OCI-M1 (cell line): ENCODE measurements around the gene ITPRID2.
A peak's percentile ranks its signal among the peaks of the same experiment; 100 is the strongest.

Experiments used
- DNase-seq: peaks from one replicate; lab custom pipeline; 2025; lab: John Stamatoyannopoulos, UW

The ITPRID2 gene

DNA sequence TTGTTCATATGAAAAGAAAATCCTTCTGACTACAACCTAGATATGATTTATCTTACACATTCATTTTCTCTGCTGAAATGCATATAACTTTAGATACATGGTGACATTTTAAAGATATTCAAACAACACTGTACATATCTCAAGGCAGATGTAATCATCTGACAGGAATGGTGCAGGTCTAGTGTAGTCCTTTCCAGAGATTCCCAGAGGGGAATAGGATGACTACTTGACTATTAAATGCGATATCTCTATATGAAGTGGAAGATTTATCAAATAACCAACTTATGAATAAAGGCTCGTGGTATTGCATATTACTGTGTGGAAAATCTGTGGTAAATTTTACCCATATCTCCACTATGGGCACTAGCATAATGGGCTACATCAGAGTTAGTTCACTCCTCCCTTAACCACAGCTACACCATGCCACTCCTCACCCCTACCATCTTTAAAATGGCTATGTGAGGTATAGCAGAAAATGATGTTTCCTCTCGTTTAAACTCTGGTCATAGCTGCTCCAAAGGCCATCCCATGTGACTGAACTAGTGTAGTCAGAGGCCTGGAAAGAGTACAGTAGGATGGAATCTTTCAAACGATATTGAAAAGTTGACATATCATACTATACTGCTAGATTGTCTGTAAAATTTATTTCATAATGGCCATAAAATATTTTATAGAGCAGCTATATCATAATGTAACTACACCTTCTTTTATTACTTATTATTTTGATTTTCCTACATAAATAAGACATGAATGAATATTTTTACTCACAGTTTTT is 9.1 kb upstream of the ITPRID2 start:
- DNase-seq, result no peak

DNA sequence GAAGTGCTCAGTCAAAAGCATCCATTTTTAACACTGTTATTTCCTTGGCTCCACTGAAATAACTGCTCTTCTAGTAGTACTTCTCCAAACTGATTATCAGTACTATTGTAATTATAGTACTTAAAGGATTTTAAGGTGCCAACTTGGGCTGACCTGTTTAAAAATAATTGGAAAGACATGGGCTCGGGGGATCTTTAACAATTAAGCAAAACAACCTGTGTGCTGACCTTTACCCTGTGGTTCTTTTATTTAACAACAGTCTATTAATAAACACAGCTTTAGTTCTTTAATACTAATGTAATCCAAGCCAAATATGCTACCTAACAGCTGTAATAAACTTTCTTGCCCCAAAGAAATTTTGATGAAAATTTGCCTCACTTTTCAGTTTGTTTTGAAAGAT is 6.9 kb upstream of the ITPRID2 start:
- DNase-seq, result no peak

DNA sequence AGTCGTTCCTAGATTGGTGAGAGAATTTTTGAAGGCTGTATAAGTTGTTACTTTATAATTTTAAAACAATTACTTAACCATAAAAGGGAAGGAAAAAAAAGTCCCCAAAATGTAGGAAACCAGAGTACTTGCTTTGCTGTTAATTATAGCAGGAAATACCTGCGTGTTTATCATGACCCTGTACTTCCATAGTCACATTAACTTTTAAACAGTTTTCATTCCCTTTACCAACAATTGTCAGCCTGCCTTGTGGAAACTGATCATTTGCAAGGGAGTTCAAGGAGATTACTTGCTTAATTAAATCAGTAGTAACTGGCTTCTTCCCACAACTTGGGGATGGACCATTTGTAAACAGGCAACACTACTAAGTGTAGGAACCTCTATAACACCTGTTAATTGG is 6.4 kb upstream of the ITPRID2 start:
- no peak for DNase-seq

DNA sequence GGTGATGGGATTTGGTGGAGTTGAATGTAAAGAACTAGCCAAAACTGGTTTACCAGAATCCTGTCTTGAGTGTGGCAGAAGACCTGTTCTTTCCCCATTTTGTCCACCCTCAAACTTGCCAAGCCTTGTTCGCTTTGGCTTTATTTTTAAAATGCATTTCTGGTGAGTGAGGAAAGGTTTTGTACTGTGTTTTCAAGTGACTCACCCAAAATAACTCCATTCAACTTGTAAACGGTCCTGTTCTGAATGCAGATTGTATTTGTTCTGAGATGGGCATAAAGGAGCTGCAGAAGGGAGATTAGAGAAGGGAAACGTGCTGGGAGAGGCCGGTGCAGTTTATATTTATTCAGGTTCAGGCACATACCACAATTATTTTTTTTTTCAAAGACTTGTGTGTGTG is 5.3 kb upstream of the ITPRID2 start:
- peak; percentile 10 for DNase-seq

DNA sequence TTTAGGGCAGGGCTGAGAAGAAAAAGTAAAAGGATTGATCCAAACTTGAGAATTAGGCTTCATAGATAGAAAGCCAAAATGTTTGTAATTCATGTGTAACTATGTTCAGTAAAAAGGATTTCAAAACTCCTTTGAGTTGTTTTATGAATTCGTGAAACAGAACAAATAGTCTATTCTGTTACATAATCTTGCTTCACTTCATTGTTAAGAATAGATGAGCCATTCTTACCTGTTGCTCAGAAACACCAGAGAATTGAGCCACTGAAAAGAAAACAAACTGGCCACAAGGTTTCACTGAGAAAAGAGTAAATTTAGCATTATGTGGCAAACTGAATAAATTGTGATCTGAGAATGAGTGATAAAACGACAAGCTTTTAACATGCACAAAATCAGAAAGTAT is 4.5 kb upstream of the ITPRID2 start:
- no peak for DNase-seq

DNA sequence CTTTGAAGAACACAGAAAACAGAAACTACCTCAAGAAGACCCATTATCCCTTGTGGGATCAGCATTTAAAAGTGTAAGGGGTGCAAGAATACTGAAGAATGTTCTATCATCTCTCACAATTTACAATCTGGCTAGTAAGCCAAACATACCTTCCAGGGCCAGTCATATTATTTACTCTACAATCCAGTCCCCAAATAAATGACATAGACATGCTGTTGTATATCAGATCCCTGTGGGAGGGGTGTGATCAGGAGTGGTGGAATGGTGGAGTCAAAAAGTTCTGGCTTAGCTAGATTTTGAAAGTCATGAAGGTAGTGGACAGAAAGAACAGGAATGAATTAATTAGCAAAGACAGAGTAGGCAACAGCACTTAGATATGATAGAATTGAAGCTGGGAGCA is 1.8 kb upstream of the ITPRID2 start:
- no peak for DNase-seq

DNA sequence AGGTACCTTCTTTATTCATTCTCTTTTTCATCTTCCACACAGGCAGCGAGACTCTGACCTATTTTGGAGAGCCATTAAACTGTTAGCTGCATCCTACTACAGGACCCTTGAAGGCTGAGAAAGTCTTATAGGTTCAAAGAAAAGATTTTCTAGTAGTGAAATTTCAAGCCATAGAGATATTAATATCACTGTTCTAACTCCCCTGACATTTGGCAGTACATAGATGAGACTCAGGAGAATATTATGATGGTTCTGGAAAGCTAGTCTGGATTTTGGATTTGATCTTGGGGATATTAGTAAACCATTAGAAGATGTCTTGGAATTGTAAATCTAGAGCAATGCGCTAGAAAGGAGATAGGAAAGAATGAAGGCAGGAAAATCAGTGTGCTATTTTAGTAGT is 1.3 kb upstream of the ITPRID2 start:
- DNase-seq, result no peak

DNA sequence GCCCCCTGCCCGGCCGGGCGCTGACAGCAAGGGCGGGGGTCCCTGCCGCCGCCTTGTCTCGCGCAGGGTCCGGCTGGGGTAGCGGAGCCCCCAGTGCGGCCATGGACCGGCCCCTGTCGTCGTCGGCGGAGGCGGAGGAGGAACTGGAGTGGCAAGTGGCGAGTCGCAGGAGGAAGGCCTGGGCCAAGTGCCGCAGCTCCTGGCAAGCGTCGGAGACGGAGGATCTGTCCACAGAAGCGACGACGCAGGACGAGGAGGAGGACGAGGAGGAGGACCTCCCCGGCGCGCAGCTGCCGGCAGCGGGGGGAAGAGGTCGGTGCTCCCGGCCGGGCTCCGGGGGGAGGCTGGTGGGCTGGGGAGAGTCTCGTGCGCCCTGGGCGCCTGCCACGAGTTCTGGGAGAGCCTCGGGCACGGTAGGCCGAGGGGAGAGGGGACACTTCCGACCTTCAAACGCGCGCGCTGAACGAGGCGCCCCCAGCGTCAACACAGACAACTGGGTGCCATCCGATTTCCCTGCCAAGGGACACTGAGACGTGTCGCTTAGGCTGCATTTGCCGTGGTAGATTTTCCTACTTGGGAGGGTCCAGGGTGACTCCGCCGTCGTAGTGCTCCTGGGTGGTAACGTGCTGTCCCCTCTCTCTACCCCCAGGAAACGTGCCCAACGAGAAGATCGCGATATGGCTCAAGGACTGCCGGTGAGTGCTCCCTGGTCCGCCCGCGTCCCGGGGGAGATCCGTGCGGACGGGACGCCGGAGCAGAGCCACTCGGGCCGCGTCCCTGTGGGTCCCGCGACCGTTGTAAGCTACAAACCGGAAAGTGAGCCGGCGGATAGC is 652 bp downstream of the ITPRID2 start:
- DNase-seq, result peak; percentile 89

DNA sequence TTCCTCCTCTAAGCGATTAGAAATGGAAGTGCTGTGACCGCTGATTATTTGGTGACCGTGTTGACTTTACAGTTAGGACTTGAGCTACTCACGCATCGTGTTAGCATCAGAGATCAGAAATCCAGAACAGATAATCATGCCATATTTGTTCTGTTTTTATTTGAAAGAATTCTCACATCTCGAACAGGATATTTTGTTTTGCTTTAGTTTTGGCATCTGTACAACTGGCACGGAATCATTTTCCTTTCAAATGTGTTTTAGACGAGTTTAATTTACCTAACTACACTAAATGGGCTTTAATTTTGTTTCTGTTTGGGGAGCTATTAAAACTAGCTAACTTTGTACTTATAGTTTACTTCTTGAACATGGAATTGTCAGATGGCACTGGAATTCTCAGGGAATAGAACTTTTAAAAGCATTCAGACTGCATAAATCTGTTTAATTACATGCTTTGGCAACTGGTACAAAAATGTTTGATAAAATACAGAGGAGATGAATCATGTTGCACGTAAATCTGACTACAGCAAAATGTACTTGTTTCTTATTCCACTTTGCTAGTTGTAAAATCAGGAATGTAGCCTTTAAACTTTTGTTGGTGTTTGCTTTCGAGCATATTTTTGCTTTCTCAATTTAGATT is 1.4 kb downstream of the ITPRID2 start:
- no peak for DNase-seq

DNA sequence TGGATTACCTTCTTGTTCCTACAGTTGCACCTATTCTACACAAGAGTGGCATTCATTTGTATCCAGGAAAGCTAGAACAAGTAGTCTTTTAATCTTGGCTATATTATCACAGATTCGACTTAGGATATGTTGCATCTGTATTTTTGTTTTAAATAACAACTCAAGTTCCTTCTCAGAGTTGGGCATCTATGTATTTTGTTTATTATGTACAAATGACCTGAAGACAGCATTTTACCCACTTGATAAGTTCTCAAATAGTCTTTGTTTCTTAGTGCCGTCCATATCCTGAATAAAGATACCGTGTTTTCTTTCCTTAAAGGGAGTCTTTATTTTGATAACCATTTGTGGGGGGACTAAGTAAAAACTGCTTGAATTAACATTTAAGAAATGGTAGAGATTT is 2.9 kb downstream of the ITPRID2 start:
- no peak for DNase-seq

DNA sequence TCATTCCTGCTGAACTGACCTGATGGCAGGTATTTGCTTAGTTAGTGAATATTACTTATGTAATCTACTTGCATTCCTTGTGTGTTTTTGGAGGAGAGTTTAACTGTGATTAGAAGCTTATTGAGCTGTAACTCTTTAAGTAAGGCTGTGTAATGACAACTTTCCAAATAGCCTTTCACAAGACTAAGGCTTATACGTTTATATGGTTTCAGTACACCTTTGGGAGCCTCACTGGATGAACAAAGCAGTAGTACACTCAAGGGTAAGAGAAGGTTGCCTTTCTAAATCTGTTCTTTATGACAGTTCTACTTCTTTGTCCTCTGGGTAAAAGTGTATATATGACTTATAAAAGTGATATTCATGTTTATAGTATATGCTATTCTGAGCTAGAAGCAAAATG is 4.3 kb downstream of the ITPRID2 start:
- no peak for DNase-seq

DNA sequence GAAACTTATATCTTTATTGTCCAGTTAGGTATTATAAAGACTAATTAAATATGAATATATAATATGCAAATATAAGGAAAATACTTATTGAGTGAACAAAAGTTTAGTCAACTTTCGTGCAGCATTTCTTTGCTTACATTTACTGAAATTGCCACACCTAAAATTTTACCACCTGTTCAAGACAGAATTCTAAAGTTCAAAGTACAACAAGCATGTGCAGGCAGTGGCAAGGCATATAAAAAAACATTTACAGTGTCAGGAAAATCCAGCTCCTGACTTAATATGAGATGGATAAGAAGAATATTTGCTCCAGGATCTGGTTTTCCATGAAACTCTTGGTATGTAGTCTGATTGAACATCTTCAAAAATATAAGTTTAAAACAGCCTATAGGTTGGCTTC is 4.8 kb downstream of the ITPRID2 start:
- DNase-seq, result no peak

DNA sequence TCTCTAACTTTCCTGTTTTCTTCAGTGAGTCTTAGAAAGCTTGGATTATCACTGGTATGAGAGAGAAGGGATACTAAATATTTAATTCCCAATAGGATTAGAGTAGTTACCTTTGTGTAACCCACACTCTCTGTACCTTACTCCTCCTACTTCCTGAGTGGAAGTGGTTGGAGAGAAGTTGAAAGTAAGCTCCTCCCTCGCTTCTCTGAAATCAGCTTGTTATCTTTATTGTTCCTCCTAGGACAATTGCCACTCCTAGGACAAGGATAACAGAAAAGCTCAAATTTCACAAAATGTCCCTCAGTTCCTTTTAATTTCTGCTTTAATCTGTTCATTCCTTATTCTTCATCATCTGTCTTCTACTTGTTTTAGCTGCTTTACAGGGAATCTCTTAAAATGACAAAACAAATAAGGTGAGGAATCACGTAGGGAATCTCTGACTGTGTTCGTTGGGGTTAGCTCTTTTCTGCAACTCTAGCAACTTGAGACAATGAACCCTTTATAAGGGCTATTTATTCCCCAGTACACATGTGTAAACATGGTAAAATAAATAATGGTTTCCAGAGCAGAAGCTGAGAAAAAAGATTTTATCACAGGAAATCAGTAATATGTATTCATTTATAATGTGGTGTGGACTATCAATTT is 8.6 kb downstream of the ITPRID2 start:
- DNase-seq, result peak; percentile 32

DNA sequence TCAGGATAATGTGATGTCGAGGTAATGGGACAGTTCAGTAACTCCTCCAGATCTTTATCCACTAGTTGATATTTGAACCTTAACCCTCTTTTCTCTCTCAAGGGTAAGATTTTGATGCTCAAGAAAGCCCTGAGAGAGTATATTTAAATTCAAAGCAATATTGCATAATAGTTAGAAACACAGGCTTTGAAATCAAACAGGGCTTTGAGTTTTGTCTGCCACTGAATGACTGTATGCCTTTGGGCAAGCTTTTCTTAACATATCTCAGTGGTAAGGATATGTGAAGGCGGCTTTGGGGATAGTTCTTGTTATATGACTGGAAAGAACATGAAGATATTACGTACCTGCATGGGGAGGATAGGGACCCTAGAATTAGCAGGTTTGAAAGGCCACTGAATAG is 11.1 kb downstream of the ITPRID2 start:
- DNase-seq, result no peak

DNA sequence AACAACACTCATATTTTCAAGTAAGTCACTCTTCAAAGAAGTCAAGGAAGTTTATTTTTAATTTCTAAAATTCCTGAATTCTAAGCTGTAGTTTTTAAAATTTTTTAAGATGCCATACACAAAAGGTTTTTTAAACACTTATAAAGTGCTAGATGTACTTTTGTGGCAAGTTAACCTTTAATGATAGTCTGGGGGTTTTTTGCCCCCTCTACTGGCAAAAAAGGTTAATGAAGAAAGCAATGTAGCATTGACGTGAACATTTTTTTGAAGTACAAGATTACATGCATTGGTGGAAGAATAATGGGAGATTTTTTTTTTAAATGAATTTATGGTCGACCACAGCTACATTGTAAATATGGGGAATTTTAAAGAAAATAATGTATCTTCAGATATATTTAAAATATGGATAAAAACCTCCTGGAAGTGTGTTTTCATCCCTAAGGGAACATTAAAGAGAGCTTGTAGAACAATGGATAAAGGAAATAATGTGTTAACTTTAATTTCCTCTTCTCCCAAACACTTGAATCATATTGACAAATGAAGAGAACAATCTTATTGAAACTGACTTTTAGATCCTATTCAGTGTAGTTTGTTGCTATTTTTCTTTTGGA is 12.6 kb downstream of the ITPRID2 start:
- DNase-seq, result peak; percentile 65

DNA sequence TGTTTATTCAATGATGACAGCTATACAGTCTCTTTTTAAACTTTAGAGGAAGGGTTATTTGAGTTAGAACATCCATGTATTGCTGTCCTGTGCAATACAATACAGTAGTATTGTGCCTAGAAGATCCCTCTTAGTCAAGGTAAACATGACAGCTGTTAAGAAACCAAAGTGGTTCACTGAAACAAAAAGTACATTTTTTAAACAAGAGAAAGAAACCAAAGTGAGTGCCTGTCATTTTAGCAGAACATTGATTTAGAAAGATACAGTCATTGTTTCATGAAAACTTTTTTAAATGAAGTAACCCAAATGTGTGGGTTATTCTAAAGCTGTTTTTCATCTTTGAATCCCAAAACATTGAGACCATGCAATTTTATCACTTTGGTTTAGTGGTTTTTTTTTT is 15.5 kb downstream of the ITPRID2 start:
- no peak for DNase-seq

DNA sequence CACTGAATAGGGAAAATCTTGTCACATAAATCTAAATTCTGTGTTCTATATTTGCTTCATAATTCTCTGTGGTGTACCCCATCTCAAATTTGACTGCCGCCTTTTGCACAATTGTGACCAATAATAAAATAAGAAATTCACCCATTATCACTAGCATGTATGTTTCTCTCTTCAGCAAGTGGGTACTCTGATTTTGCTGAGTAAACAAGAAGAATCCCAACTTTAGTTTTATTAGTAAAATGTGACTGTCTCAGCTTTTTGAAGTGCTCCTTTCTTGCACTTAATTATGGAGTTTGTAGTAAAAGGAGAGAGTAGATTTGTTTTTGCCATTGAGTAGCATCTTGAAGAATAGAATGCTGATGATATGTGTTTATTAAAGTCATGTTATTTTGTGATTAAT is 16.1 kb downstream of the ITPRID2 start:
- no peak for DNase-seq

DNA sequence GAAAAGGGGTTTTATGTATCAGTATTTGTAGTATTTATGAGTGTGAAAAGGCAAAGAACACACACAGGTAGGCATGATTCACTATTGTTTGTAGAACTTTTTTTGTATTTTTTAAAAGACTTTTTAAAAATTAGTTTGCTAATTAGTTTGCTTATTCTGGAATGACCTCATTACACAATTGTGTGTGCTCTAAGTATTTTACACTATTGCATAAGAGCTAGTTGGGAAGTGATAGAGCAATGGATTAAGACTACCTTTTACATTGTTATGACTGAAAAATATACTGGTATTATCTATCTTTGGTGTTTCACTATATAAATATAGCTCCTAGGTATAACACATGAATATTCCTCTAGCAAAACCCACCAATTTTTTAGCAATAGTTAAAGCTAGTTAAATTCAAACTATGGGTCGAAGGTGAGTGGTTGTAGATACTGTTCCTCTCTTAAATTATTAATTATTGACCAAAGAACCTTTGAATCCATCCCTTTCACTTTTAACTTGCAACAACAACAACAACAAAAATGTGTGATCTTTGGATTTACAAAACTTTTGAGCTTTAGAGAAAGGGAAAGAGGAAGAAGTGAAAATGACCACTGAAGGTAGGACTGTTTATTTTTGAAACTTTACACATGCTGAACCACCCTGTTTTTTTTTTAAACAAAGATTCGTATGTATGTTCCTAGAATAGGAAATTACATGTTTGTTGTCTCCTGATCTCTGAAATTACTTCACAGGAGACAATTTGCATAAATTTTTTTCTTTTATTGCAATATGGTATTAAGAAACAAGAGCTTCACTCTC is 18.7 kb downstream of the ITPRID2 start:
- no peak for DNase-seq

DNA sequence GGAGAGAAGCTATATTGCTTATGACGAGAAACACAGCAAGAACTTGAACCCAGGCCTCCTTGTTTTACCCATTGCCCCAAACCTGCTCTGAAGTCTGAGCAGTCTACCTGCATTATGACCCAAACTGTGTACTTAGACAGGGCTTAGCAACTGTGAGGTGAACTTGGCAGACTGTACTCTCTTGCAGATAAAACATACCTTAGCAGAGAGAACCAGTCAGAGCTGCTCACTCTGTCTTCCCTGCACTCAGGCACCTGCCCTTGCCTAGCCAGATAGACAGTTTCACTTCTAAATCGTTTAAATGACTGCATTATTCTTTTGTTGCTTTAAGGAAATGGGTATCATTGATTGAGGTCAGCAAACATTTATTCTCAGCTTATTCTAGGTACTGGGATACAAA is 20.3 kb downstream of the ITPRID2 start:
- DNase-seq, result peak; percentile 11

DNA sequence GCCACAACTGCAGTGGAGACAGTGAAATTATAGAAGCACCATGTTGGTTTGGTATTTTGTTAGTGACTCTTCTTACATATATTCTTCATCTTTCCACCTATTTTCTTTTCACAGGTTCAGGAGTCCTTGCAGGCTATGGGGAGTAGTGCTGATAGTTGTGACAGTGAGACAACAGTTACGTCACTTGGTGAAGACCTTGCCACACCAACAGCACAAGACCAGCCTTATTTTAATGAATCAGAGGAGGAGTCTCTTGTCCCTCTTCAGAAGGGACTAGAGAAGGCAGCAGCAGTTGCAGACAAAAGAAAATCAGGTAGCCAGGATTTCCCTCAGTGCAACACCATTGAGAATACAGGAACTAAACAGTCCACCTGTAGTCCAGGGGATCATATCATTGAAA is 23.6 kb downstream of the ITPRID2 start:
- no peak for DNase-seq
